Cardiac ventricle fibroblast (primary cell): ENCODE measurements around the gene PCBP2. TPM values are rescaled to one million over a fixed set of nuclear protein-coding genes. Genes with fewer than 3 reads are reported as not detected.

Experiments
- total RNA-seq: library from RNA; depleted of rRNA; stranded (reverse); fragments of >200 nt; gene quantifications from 2 replicates; pipeline ENCODE4 v1.2.3, GENCODE V29; 2015

PCBP2 gene
- 506 and 512 TPM in 2 replicates for total RNA-seq

DNA sequence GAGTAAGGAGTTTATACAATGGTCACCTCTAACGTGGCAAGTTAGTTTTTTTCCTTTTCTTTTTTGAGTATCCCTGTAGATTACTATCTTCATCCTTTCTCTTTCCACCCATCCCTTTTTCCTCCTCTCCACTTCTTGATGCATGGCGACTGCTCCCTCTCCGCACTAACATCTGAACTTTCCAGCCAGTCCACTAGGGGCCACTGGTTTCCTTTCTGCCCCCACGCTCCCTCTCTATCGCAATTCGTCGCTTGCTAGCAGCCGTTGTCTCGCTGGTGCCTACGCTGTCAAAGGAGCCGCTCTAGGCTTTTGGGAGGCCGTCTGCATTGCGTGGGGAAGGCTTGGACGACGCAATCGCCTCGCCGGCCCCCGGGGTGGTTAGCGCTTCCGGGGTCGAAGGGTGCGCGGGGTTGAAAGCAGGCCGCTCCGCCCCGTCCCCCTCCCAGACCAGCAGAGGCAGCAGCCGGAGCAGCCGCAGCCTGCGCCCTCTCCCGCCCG is at the start of gene PCBP2:
TSS of gene PCBP2 (plus strand) at position 442 of the 498 bp plus-strand sequence. CDS start 2,699 bp downstream, outside the sequence.

DNA sequence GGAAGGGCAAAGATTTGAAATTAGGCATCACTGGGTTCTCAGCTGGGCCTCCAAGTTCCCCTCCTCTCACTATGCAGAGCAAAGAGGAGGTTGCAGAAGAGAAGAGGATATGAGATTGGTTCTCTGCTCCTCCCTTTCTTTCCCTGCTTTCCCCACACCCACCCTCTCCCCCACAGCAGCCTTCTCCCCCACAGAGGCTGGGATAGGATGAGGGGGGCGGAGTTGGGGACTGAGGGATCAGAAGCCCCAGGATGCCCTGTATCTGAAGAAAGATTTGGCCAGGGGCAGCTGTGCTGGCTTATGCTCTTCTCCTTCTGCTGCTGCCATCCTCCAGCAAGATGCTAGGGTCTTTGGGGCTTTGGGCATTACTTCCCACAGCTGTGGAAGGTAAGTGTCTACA is 28.3 kb upstream of the PCBP2 start, which contains the start of gene AMHR2:
TSS of gene AMHR2 (plus strand) at position 259 of the 400 bp plus-strand sequence. CDS start at position 339, 80 bp downstream.

DNA sequence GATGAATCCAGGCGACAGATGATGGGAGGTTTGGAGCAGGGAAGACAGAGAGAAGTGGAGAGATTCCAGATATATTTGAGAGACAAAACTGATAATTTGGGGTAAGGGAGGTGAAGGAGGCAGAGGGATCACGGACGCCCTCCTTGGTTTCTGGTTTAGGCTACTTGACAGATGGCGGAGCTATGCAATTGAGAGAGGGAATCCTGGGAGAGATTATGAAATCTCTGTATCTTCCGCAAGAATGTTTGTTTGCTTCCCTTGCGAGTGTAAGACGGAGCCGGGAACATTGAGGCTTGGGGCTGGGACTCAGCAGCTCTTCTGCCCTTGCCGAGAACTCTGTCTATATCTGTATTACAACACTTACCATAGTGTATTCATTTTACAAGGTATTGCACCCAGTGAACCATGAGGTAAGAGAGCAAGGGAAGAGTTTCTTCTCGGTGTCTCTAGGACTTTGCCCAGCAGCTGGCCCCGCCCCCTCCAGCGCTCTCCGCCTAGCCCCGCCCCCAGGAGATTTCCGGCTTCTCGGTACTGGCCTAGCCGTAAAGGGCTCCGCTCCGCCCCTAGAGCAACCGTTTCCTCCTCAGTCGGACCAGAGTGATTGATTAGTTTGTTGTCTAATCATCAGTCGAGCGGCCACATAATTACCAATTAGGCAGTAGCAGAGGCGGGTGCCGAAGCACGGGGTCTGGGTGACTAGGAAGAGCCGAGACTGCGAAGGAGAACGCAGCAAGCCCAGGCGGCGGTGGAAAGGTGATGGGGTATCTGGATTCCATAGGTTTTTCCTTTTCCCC is 10.7 kb upstream of the PCBP2 start, which contains the start of gene PRR13:
TSS of gene PRR13 (plus strand) at position 695 of the 794 bp plus-strand sequence. CDS start 981 bp downstream, outside the sequence.

DNA sequence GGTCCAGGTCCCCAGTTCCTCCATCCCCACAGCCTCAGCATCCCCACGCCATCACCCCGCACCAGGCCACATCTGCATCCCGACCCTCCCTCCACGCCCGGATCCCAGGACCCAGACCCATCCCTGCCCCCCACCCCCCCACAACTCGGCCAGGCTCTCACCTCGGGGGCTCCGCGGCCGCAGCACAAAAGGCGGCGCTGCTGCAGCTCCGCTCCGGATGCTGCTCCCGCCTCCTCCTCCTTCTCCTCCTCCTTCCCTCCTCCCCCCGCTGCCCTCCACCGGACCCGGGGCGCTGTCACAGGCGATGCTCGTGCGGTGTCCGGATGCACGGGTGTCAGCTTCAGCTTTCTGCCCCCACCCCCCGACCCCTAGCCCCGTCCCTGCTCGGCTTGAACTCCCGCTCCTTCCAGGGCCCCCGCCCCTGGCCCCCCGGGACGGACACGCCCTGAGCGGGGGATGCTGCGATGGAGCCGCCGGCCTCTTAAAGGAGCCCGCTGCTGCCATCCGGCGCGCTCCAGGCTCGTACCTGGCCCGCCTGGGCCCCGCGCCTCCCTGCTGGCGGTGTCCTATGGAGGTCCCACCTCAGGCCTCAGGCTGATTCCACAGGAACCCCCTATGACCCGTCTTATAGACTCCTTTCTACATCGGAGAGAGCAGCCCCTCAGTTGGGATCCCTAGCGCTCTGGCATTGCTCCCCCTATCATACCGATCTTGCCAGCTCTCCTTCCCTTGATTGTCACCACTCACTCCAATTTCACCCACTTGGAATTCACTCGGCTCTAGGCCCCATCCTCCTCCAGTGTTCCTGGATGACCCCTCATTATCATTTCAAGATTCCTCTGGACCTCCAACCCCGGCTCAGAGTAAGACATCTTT is 47.6 kb downstream of the PCBP2 start, which contains the start of gene MAP3K12:
TSS of gene MAP3K12 (minus strand) at position 193 of the 876 bp plus-strand sequence. CDS start 12,067 bp downstream, outside the sequence.

DNA sequence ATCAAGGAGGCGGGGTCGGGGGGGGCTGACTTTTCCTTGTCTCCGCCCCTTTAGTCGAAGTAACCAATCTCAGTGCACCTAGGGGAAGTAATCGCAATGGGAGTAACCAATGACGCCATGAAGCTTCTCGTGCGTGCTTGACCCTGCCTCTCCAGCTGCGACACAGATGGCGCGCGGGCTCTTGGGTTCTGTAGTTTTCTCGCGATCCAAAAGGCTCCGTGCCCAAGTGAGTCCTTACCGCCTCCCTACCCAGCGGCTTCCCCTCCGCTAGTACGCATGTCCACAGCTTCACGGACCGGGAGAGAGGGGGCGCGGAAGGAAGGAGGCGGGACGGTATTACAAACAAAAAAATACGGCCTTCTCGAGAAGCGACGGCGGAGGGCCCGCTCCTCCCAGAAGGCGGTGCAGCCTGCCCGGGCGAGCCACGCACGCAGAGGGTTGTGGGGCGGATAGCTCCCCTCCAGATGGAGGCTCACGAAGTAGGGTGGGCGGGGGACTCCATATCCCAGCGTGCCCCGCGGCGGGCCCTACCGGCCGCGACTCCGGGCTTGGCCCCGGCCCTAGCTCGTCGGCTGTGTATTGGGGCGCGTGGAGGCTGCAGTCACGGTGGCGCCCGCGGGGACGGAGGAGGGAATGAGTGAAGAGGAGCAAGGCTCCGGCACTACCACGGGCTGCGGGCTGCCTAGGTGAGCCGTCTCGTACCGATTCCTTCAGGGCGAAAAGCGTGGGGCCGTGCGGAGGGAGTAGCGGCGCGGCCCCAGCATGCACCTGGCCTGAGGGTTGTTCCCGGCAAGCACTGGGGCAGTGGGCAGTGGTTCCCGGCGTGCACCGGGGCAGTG is 49.1 kb downstream of the PCBP2 start, which contains the start of gene TARBP2:
TSS of gene TARBP2 (plus strand) at position 508 of the 839 bp plus-strand sequence. CDS start at position 634, 126 bp downstream.

DNA sequence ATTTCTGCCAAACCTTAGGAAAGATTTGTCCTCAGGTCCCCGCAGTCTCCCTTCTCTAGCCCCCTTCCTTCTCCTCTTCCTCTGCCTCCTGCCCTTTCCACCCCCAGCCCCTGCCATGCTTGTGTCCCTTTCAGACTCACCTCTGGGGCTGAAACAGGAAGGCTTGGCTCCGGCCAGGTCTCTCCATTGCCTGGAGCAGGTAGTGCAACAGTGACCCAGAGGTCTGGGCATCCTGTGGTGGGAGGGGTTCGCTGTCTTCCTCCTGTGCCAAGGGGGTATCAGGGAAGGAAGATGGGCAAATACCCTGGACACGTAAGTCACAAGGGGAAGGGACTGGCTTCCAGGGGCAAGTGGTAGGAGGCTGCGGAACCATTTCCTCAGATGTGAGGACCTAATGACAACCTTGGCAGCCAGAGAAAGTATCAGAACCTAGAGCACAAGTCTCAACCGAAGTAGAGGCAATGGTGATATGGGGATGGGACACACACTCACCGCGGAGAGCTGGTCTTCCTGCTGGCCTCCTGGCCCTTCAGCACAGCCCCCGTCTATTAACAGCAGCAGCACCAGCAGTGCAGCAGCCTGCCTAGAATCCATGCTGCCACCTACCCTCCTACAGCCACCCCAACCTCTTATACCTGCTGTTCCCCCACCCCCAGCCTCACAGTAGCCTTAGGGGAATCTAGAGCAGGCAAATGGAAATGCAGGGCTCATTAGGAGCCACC is 55.1 kb downstream of the PCBP2 start, which contains the start of gene NPFF:
TSS of gene NPFF (minus strand) at position 604 of the 722 bp plus-strand sequence. CDS start at position 594, 10 bp downstream.

Other genes starting within 250 kb of the PCBP2 start
- 0.59 TPM in 1 of 2 replicates, not detected in the other for gene ITGB7, start 244.9 kb upstream of the PCBP2 start, total RNA-seq
- 15.8 and 16.4 TPM in 2 replicates for gene RARG, start 219.9 kb upstream of the PCBP2 start, total RNA-seq
- gene ESPL1, start 183.8 kb upstream of the PCBP2 start, total RNA-seq: 1.1 and 3.6 TPM in 2 replicates
- gene PFDN5, start 156.6 kb upstream of the PCBP2 start, total RNA-seq: 553 and 569 TPM in 2 replicates
- 44.5 and 67.0 TPM in 2 replicates for gene MYG1, start 152.4 kb upstream of the PCBP2 start, total RNA-seq
- 29.9 and 44.4 TPM in 2 replicates for gene AAAS, start 130.5 kb upstream of the PCBP2 start, total RNA-seq
- not detected in 2 replicates for gene SP7, start 115.7 kb upstream of the PCBP2 start, total RNA-seq
- gene SP1, start 71.9 kb upstream of the PCBP2 start, total RNA-seq: 32.3 and 35.4 TPM in 2 replicates
- not detected in 2 replicates for gene AMHR2, start 28.2 kb upstream of the PCBP2 start, total RNA-seq
- gene PRR13, start 10.4 kb upstream of the PCBP2 start, total RNA-seq: 61.0 and 79.9 TPM in 2 replicates
- gene MAP3K12, start 47.4 kb downstream of the PCBP2 start, total RNA-seq: 30.6 and 31.4 TPM in 2 replicates
- gene TARBP2, start 49.2 kb downstream of the PCBP2 start, total RNA-seq: 26.5 and 32.2 TPM in 2 replicates
- gene NPFF, start 55.4 kb downstream of the PCBP2 start, total RNA-seq: not detected in 2 replicates
- gene ATF7, start 174.3 kb downstream of the PCBP2 start, total RNA-seq: 22.0 and 30.4 TPM in 2 replicates
- gene ATP5MC2, start 224.0 kb downstream of the PCBP2 start, total RNA-seq: 277 and 346 TPM in 2 replicates